Osteocyte (in vitro differentiated cells): ENCODE results near the gene GSG1L2. TPM values are rescaled to one million over a fixed set of nuclear protein-coding genes. Genes with fewer than 3 reads are reported as not detected.

ENCODE experiments used
- DNase-seq: peaks from one replicate; pipeline ENCODE4 v3.0.0; 2021; ENCODE audit warnings: mixed read lengths; ENCODE audit not compliant: unreplicated experiment; ENCODE audit errors: extremely low spot score
- H3K27ac Mint-ChIP-seq: one replicate; pipeline ENCODE4 v1.8.0; 2021; ENCODE audit warnings: mild to moderate bottlenecking, mixed read lengths; ENCODE audit not compliant: unreplicated experiment
- H3K27me3 Mint-ChIP-seq: one replicate; pipeline ENCODE4 v1.8.0; 2021; ENCODE audit warnings: mixed read lengths; ENCODE audit not compliant: unreplicated experiment
- H3K36me3 Mint-ChIP-seq: one replicate; pipeline ENCODE4 v1.8.0; 2021; ENCODE audit warnings: mixed read lengths; ENCODE audit not compliant: unreplicated experiment
- H3K4me1 Mint-ChIP-seq: one replicate; pipeline ENCODE4 v1.8.0; 2021; ENCODE audit warnings: mixed read lengths; ENCODE audit not compliant: unreplicated experiment
- H3K4me3 Mint-ChIP-seq: one replicate; pipeline ENCODE4 v1.8.0; 2021; ENCODE audit warnings: mild to moderate bottlenecking, moderate library complexity, mixed read lengths; ENCODE audit not compliant: unreplicated experiment
- H3K9me3 Mint-ChIP-seq: one replicate; pipeline ENCODE4 v1.8.0; 2021; ENCODE audit warnings: mixed read lengths; ENCODE audit not compliant: unreplicated experiment
- CTCF ChIP-seq: fragments of 200-600 bp; sonication (generic); IDR thresholded peaks from 2 replicates; pipeline ENCODE4 v1.5.0; 2021; ENCODE audit warnings: antibody characterized with exemption, mild to moderate bottlenecking, moderate library complexity
- total RNA-seq: library from RNA; stranded (reverse); gene quantifications from 2 replicates; pipeline ENCODE4 v1.2.1, GENCODE V29; 2021

Gene GSG1L2
- total RNA-seq, 1 donor from 2014 or later = not detected

GRCh38 chr17:9798008-9798407 is 23.9 kb downstream of the GSG1L2 start:
- no peak overlapping the region for H3K27ac Mint-ChIP-seq
- DNase-seq = no peak
- peaks cover 21% of the 10 kb centered on the region for H3K4me1 Mint-ChIP-seq
- no peaks in the 10 kb centered on the region for H3K9me3 Mint-ChIP-seq
- H3K36me3 Mint-ChIP-seq = no peaks in the 10 kb centered on the region
- TF ChIP-seq CTCF = no peak
- no peak overlapping the region for H3K4me3 Mint-ChIP-seq
- no peaks in the 10 kb centered on the region for H3K27me3 Mint-ChIP-seq

GRCh38 chr17:9792181-9792840 is 29.6 kb downstream of the GSG1L2 start:
- Mint-ChIP-seq H3K27ac (no peak overlapping the region), H3K4me3 (no peak overlapping the region), H3K27me3 (no peaks in the 10 kb centered on the region), H3K9me3 (no peaks in the 10 kb centered on the region), H3K36me3 (no peaks in the 10 kb centered on the region), H3K4me1 (peaks cover 9% of the 10 kb centered on the region)
- TF ChIP-seq CTCF = no peak
- no peak for DNase-seq

GRCh38 chr17:9790889-9791876 is 30.7 kb downstream of the GSG1L2 start, which contains the start of gene DHRS7C:
Gene DHRS7C (minus strand): TSS chr17:9791592. CDS start chr17:9791284, 308 bp downstream.
- Mint-ChIP-seq H3K36me3 (no peaks in the 10 kb centered on the region), H3K27ac (no peak within 1 kb of the TSS), H3K9me3 (no peaks in the 10 kb centered on the region), H3K4me3 (no peak within 1 kb of the TSS), H3K27me3 (no peaks in the 10 kb centered on the region), H3K4me1 (peaks cover 9% of the 10 kb centered on the region)
- no peak for DNase-seq
- no peak for TF ChIP-seq CTCF

GRCh38 chr17:9790316-9790715 is 31.6 kb downstream of the GSG1L2 start:
- H3K4me3 Mint-ChIP-seq = no peak overlapping the region
- no peaks in the 10 kb centered on the region for H3K36me3 Mint-ChIP-seq
- no peaks in the 10 kb centered on the region for H3K9me3 Mint-ChIP-seq
- H3K27me3 Mint-ChIP-seq = no peaks in the 10 kb centered on the region
- H3K27ac Mint-ChIP-seq = no peak overlapping the region
- peaks cover 9% of the 10 kb centered on the region for H3K4me1 Mint-ChIP-seq
- DNase-seq = no peak
- no peak for TF ChIP-seq CTCF

- no peaks in the 10 kb centered on the region for H3K36me3 Mint-ChIP-seq
- H3K4me1 Mint-ChIP-seq = peaks cover 9% of the 10 kb centered on the region
- H3K27me3 Mint-ChIP-seq = no peaks in the 10 kb centered on the region
- H3K27ac Mint-ChIP-seq = no peak overlapping the region
- TF ChIP-seq CTCF = no peak
- no peaks in the 10 kb centered on the region for H3K9me3 Mint-ChIP-seq
- DNase-seq = no peak
- H3K4me3 Mint-ChIP-seq = no peak overlapping the region
Observed at GRCh38 chr17:9788601-9789000, 33.3 kb downstream of the GSG1L2 start.
